ENCODE measurements around the gene SLC5A2. TPM values are rescaled to one million over a fixed set of nuclear protein-coding genes. Genes with fewer than 3 reads are reported as not detected.

The SLC5A2 gene
- total RNA-seq, 1 donor, result not detected

DNA sequence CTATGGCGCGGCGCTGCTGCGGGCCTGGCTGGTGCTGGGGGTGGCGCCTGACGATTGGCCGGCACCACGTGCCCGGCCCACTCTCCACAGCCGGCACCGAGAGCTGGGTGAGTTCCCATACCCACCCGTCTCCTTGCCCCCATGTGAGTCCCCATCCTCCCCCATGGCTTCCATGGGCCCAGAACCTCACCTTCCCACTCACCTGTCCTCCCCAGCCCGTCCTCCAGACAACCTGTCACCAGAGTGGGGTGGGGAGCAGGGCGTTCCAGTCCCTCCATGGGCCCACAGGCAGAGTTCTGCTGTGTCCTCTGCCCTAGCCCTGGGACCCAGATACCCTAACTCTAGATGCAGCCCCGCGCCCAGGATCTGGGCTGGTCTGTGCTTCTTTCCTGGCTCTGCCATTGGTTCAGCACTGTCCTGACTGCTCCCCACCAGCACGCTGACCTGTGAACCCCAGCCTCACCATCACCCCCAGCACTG, 18.1 kb upstream of the SLC5A2 start:
- no peak overlapping the region for H3K27ac ChIP-seq (ENCODE audit: low read depth, low read length)
- TF ChIP-seq CTCF (IDR thresholded peaks at IDR 0.05; ENCODE audit: extremely low read depth, low read depth, low read length), result no peak
- H3K27me3 ChIP-seq (ENCODE audit: insufficient read depth, low read length), result no peaks in the 10 kb centered on the region

GRCh38 chr16:31465788-31466370, 17.0 kb upstream of the SLC5A2 start:
- H3K4me1 ChIP-seq (ENCODE audit: insufficient read depth, low read length), result no peaks in the 10 kb centered on the region
- no peaks in the 10 kb centered on the region for H4K20me1 ChIP-seq (ENCODE audit: insufficient read depth, low read length)
- no peaks in the 10 kb centered on the region for H3K27me3 ChIP-seq (ENCODE audit: insufficient read depth, low read length)
- no peak overlapping the region for H3K27ac ChIP-seq (ENCODE audit: low read depth, low read length)
- H3K4me3 ChIP-seq (ENCODE audit: insufficient read depth, low read length), result no peak overlapping the region
- no peaks in the 10 kb centered on the region for H3K9me3 ChIP-seq (ENCODE audit: low read depth, low read length)
- no peak for TF ChIP-seq CTCF (IDR thresholded peaks at IDR 0.05; ENCODE audit: extremely low read depth, low read depth, low read length)
- H3K79me2 ChIP-seq (ENCODE audit: insufficient read depth, low read length), result peaks cover 10% of the 10 kb centered on the region
- no peak overlapping the region for H3K4me2 ChIP-seq (ENCODE audit: insufficient read depth, low read length)
- H3K36me3 ChIP-seq (ENCODE audit: insufficient read depth, low read length), result peaks cover 21% of the 10 kb centered on the region
- no peak overlapping the region for H2AFZ ChIP-seq (ENCODE audit: low read length)
- peak; percentile 41 for DNase-seq (ENCODE audit: insufficient read length, low spot score, missing footprints)

More for the DNA sequence above, 18.1 kb upstream of the SLC5A2 start:
- Histone ChIP-seq H3K4me1 (ENCODE audit: insufficient read depth, low read length) (peaks cover 8% of the 10 kb centered on the region), H3K4me3 (ENCODE audit: insufficient read depth, low read length) (no peak overlapping the region), H3K36me3 (ENCODE audit: insufficient read depth, low read length) (peaks cover 21% of the 10 kb centered on the region), H3K9me3 (ENCODE audit: low read depth, low read length) (no peaks in the 10 kb centered on the region), H3K4me2 (ENCODE audit: insufficient read depth, low read length) (no peak overlapping the region), H4K20me1 (ENCODE audit: insufficient read depth, low read length) (no peaks in the 10 kb centered on the region), H3K79me2 (ENCODE audit: insufficient read depth, low read length) (peaks cover 11% of the 10 kb centered on the region), H2AFZ (ENCODE audit: low read length) (no peak overlapping the region)
- no peak for DNase-seq (ENCODE audit: insufficient read length, low spot score, missing footprints)

GRCh38 chr16:31466381-31466841, 16.5 kb upstream of the SLC5A2 start:
- H3K4me2 ChIP-seq (ENCODE audit: insufficient read depth, low read length), result no peak overlapping the region
- no peak overlapping the region for H2AFZ ChIP-seq (ENCODE audit: low read length)
- no peaks in the 10 kb centered on the region for H4K20me1 ChIP-seq (ENCODE audit: insufficient read depth, low read length)
- DNase-seq (ENCODE audit: insufficient read length, low spot score, missing footprints), result no peak
- no peaks in the 10 kb centered on the region for H3K9me3 ChIP-seq (ENCODE audit: low read depth, low read length)
- H3K27ac ChIP-seq (ENCODE audit: low read depth, low read length), result no peak overlapping the region
- peaks cover 5% of the 10 kb centered on the region for H3K4me1 ChIP-seq (ENCODE audit: insufficient read depth, low read length)
- no peaks in the 10 kb centered on the region for H3K27me3 ChIP-seq (ENCODE audit: insufficient read depth, low read length)
- no peak overlapping the region for H3K4me3 ChIP-seq (ENCODE audit: insufficient read depth, low read length)
- peaks cover 6% of the 10 kb centered on the region for H3K79me2 ChIP-seq (ENCODE audit: insufficient read depth, low read length)
- TF ChIP-seq CTCF (IDR thresholded peaks at IDR 0.05; ENCODE audit: extremely low read depth, low read depth, low read length), result no peak
- peaks cover 21% of the 10 kb centered on the region for H3K36me3 ChIP-seq (ENCODE audit: insufficient read depth, low read length)

- Histone ChIP-seq H3K4me2 (ENCODE audit: insufficient read depth, low read length) (no peak overlapping the region), H2AFZ (ENCODE audit: low read length) (no peak overlapping the region), H3K4me3 (ENCODE audit: insufficient read depth, low read length) (no peak overlapping the region), H3K36me3 (ENCODE audit: insufficient read depth, low read length) (peaks cover 18% of the 10 kb centered on the region), H3K27ac (ENCODE audit: low read depth, low read length) (peak overlapping the region; percentile 23), H3K4me1 (ENCODE audit: insufficient read depth, low read length) (peaks cover 8% of the 10 kb centered on the region), H3K27me3 (ENCODE audit: insufficient read depth, low read length) (no peaks in the 10 kb centered on the region), H3K9me3 (ENCODE audit: low read depth, low read length) (no peaks in the 10 kb centered on the region), H4K20me1 (ENCODE audit: insufficient read depth, low read length) (no peaks in the 10 kb centered on the region), H3K79me2 (ENCODE audit: insufficient read depth, low read length) (no peaks in the 10 kb centered on the region)
- TF ChIP-seq CTCF (IDR thresholded peaks at IDR 0.05; ENCODE audit: extremely low read depth, low read depth, low read length), result no peak
- DNase-seq (ENCODE audit: insufficient read length, low spot score, missing footprints), result peak; percentile 90
Observed at GRCh38 chr16:31467151-31467773, 15.7 kb upstream of the SLC5A2 start.
